WTC11 (cell line): Measurements from ENCODE around the gene HOXD8.

Experiments
- ATF1 ChIP-seq: sonication (generic); formaldehyde crosslinking; IDR thresholded peaks from 2 replicates; pipeline ENCODE4 v1.8.1; 2023; ENCODE audit warnings: mild to moderate bottlenecking, moderate library complexity, missing genetic modification reagents
- FOXJ3 ChIP-seq: sonication (generic); formaldehyde crosslinking; IDR thresholded peaks from 2 replicates; pipeline ENCODE4 v1.9.0; 2021; ENCODE audit warnings: missing genetic modification reagents, mild to moderate bottlenecking, borderline replicate concordance
- GABPB1 ChIP-seq: sonication (generic); formaldehyde crosslinking; IDR thresholded peaks from 2 replicates; pipeline ENCODE4 v1.8.1; 2023; ENCODE audit warnings: mild to moderate bottlenecking, missing genetic modification reagents
- KAT7 ChIP-seq: sonication (generic); formaldehyde crosslinking; IDR thresholded peaks from 2 replicates; pipeline ENCODE4 v1.8.1; 2023; ENCODE audit warnings: missing genetic modification reagents, mild to moderate bottlenecking, borderline replicate concordance
- PRRX2 ChIP-seq: fragments of 250-450 bp; sonication (Bioruptor Pico); IDR thresholded peaks from 2 replicates; pipeline ENCODE4 v1.8.0; 2021; ENCODE audit warnings: mild to moderate bottlenecking
- SMAD4 ChIP-seq: sonication (generic); formaldehyde crosslinking; IDR thresholded peaks from 2 replicates; pipeline ENCODE4 v1.8.0; 2022; ENCODE audit warnings: mild to moderate bottlenecking, missing genetic modification reagents
- TEAD4 ChIP-seq: sonication (generic); formaldehyde crosslinking; IDR thresholded peaks from 2 replicates; pipeline ENCODE4 v1.8.0; 2022; ENCODE audit warnings: mild to moderate bottlenecking, missing genetic modification reagents
- ZNF232 ChIP-seq: sonication (generic); formaldehyde crosslinking; IDR thresholded peaks from 2 replicates; pipeline ENCODE4 v1.8.0; 2022; ENCODE audit warnings: mild to moderate bottlenecking, missing genetic modification reagents
- ZNF263 ChIP-seq: sonication (generic); formaldehyde crosslinking; IDR thresholded peaks from 2 replicates; pipeline ENCODE4 v1.8.1; 2022; ENCODE audit warnings: low read depth, mild to moderate bottlenecking, moderate library complexity, missing genetic modification reagents
- TF ChIP-seq, protein P1 (sequence below): fragments of 200-600 bp; IDR thresholded peaks from 2 replicates; pipeline ENCODE4 v1.8.0; 2022; ENCODE audit warnings: antibody characterized with exemption
- TF ChIP-seq, protein P2 (sequence below): sonication (generic); formaldehyde crosslinking; IDR thresholded peaks from 2 replicates; pipeline ENCODE4 v1.8.0; 2022; ENCODE audit warnings: mild to moderate bottlenecking, missing genetic modification reagents

DNA sequence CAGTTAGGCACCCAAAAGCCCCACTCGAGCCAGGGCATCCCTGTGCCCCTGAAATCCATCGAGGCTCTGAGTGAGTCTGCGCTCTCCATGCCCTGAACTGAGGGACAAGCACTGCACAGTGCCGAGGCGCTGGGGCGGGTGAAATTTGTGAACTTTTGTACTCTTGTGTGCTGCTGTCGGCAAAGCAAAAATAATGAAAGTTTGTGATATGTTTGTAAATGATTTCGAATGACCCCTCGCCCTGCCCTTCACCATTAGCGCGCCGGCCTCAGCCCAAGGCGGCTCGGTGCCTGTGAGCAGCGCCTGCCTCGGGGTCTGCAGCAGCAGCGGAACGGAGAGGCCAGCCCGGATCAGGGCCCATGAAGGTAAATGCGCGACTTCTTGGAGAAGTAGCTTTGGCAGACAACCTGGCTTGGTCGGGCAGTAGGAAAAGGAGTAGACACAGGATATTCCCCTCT is 20.0 kb downstream of the HOXD8 start:
- TF ChIP-seq, protein P1, sequence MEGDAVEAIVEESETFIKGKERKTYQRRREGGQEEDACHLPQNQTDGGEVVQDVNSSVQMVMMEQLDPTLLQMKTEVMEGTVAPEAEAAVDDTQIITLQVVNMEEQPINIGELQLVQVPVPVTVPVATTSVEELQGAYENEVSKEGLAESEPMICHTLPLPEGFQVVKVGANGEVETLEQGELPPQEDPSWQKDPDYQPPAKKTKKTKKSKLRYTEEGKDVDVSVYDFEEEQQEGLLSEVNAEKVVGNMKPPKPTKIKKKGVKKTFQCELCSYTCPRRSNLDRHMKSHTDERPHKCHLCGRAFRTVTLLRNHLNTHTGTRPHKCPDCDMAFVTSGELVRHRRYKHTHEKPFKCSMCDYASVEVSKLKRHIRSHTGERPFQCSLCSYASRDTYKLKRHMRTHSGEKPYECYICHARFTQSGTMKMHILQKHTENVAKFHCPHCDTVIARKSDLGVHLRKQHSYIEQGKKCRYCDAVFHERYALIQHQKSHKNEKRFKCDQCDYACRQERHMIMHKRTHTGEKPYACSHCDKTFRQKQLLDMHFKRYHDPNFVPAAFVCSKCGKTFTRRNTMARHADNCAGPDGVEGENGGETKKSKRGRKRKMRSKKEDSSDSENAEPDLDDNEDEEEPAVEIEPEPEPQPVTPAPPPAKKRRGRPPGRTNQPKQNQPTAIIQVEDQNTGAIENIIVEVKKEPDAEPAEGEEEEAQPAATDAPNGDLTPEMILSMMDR, result no peak
- TF ChIP-seq FOXJ3 (no peak), TEAD4 (CRISPR knock-in tag) (no peak), SMAD4 (CRISPR knock-in tag) (no peak), ATF1 (CRISPR knock-in tag) (no peak), GABPB1 (CRISPR knock-in tag) (no peak), ZNF263 (CRISPR knock-in tag) (no peak), ZNF232 (no peak), KAT7 (CRISPR knock-in tag) (no peak), PRRX2 (CRISPR knock-in tag) (no peak)
- TF ChIP-seq, protein P2, sequence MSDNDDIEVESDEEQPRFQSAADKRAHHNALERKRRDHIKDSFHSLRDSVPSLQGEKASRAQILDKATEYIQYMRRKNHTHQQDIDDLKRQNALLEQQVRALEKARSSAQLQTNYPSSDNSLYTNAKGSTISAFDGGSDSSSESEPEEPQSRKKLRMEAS (CRISPR knock-in tag), result no peak
